ENCODE data around the gene TMEM145.

TMEM145 gene

DNA sequence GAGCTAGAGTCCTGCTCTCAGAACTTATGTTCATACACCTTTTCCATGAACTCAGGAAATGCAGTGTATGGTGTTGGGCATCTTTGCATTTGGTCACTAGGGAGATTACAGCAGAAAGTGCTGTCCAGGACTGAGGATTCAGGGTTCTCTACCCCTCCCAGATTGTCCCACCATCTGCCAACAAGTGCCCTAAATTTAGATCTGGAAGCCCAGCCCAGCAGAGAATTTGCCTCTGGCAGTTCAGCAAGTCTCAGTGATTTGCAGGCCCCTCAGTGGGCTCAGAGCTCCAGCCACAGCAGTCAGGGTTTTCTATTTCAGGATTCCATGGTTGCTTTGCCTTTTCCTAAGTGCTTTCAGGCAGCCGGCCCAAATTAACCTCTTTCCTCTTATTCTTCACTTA, 53.6 kb downstream of the TMEM145 start:
- DNase-seq: no peak

DNA sequence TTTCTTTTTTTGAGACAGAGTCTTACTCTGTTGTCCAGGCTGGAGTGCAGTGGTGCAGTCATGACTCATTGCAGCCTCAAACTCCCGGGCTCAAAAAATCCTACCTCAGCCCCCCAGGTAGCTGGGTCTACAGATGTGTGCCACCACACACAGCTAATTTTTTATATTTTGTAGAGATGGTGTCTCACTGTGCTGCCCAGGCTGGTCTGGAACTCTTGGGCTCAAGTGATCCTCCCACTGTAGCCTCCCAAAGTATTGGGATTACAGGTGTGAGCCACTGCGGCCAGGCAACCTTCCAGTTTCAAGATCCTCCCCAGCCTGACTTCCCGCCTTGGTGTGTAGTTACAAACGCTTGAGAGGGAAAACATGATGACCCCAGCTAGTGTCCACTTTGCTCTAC, 54.8 kb downstream of the TMEM145 start:
- no peak for DNase-seq

DNA sequence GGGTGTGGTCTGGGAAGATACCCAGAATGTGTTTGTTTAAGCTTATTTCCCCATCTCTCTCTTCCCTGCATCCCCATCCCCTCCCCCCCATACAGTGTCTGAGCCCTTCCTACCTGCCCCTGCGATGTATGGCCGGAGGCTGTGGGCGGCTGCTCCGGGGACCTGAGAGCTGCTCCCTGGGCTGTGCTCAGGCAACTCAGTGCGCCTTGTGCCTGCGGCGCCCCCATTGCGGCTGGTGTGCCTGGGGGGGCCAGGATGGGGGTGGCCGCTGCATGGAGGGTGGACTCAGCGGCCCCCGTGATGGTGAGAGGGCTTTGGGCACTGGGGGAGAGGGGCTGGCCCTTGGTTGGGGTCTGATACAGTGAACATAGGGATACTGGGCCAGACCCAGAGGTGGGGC, 55.3 kb downstream of the TMEM145 start:
- DNase-seq: no peak

DNA sequence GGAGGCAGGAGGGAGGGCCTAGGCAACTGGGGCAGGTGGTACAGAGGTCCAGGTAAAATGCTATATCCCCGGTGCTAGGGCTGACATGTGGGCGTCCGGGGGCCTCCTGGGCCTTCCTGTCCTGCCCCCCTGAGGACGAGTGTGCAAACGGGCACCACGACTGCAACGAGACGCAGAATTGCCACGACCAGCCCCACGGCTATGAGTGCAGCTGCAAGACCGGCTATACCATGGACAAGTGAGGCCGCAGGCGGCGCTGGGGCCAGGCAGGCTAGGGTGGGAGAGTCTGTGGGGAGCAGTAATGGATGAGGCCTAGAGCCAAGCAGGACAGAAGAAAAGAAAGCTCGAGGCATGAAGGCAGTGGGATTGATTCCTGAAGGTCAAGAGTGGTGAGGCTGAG, 55.7 kb downstream of the TMEM145 start:
- DNase-seq: no peak

DNA sequence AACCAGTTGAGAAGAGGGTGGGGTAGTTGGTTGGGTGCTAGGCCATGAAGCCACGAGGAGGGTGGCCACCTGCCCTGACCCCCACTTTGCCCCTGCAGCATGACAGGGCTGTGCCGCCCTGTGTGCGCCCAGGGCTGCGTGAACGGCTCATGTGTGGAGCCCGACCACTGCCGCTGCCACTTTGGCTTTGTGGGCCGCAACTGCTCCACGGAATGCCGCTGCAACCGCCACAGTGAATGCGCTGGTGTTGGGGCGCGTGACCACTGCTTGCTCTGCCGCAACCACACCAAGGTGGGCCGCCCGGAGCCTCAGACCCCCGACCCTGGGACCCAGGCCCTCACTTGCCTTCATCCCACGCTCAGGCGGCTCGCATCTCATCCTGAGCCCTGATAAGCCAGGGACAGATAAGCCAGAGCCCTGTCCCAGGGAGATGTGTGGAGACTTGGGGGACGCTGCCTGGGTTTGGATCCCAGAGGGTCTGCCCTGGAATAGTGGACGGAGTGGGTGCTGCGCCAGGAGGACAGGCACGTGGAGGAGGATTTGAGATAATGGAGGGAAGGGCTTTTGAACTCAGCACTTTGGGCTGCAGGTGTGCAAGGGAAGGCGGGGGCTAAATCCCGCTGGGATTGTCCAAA, 56.4 kb downstream of the TMEM145 start:
- no peak for DNase-seq

DNA sequence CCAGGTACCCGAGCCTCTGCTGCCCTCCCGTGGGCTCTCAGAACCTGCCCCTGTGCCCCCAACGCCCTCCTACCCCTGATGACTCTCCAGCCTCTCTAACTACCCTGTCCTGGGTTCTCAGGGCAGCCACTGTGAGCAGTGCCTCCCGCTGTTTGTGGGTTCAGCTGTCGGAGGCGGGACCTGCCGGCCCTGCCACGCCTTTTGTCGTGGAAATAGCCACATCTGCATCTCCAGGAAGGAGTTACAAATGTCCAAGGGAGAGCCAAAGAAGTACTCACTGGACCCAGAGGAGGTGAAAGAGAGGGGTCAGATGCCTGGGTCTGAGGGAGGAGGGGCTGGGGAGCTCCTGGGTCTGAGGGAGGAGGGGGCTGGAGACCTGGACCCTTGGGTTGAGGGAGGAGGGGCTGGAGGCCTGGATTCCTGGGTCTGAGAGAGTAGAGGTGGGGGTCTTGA, 57.0 kb downstream of the TMEM145 start:
- DNase-seq: no peak

DNA sequence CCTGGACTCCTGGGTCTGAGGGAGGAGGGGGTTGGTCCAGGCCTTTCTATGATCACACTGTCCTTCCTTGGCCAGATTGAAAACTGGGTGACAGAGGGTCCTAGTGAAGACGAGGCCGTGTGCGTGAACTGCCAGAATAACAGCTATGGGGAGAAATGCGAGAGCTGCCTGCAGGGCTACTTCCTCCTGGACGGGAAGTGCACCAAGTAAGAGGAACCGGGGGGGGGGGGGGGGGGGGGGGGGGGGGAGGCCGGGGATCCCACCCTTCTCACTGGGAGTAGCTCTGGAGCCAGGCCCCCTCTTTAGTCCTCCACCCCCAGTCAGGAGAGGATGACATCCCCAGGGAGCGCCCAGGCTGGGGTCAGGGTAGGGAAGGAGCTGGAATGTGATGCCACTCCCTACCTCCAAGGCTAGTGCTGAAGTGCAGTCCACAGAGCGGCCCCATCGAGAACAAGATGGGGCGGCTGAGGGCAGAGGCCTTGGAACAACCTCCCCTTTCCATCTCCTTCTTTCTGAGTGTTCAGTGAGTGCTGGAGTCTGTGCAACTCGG, 57.6 kb downstream of the TMEM145 start:
- no peak for DNase-seq
